ENCODE data around the gene ANKRD11. TPM values are rescaled to one million over a fixed set of nuclear protein-coding genes. Genes with fewer than 3 reads are reported as not detected.

The ANKRD11 gene
- total RNA-seq, 4 donors from 2014 or later = 49.8 to 114 (median 82.2) TPM

- DNase-seq (ENCODE audit: low spot score) (no peak), ATAC-seq (ENCODE audit: low FRiP score) (no peak)
- TF ChIP-seq CTCF (IDR thresholded peaks at IDR 0.05) = no peak
Observed at GRCh38 chr16:89452241-89452640, 38.1 kb downstream of the ANKRD11 start.

GRCh38 chr16:89450537-89450936 lies 39.8 kb downstream of the ANKRD11 start:
- DNase-seq (ENCODE audit: low spot score) (no peak), ATAC-seq (ENCODE audit: low FRiP score) (no peak)
- TF ChIP-seq CTCF (IDR thresholded peaks at IDR 0.05) = no peak

GRCh38 chr16:89449726-89450335 lies 40.5 kb downstream of the ANKRD11 start:
- TF ChIP-seq CTCF (IDR thresholded peaks at IDR 0.05) = no peak
- DNase-seq (ENCODE audit: low spot score) (no peak), ATAC-seq (ENCODE audit: low FRiP score) (no peak)

GRCh38 chr16:89448656-89449055 lies 41.7 kb downstream of the ANKRD11 start:
- DNase-seq (ENCODE audit: low spot score) (no peak), ATAC-seq (ENCODE audit: low FRiP score) (no peak)
- no peak for TF ChIP-seq CTCF (IDR thresholded peaks at IDR 0.05)

GRCh38 chr16:89446975-89447293 lies 43.4 kb downstream of the ANKRD11 start:
- no peak for DNase-seq (ENCODE audit: low spot score)
- no peak for ATAC-seq (ENCODE audit: low FRiP score)
- no peak for TF ChIP-seq CTCF (IDR thresholded peaks at IDR 0.05)

GRCh38 chr16:89446136-89446974 lies 44.0 kb downstream of the ANKRD11 start:
- no peak for DNase-seq (ENCODE audit: low spot score)
- no peak for ATAC-seq (ENCODE audit: low FRiP score)
- TF ChIP-seq CTCF (IDR thresholded peaks at IDR 0.05) = no peak

- DNase-seq (ENCODE audit: low spot score) (no peak), ATAC-seq (ENCODE audit: low FRiP score) (no peak)
- TF ChIP-seq CTCF (IDR thresholded peaks at IDR 0.05) = no peak
Observed at GRCh38 chr16:89445166-89445565, 45.2 kb downstream of the ANKRD11 start.
